ENCODE measurements around the gene NSL1. TPM values are rescaled to one million over a fixed set of nuclear protein-coding genes. Genes with fewer than 3 reads are reported as not detected.

Gene NSL1
- total RNA-seq, 1 donor from 2014 or later, result 38.1 TPM

GRCh38 chr1:212677136-212677535 lies 114.4 kb downstream of the NSL1 start:
- DNase-seq (ENCODE audit: low spot score) (no peak), ATAC-seq (no peak)
- intact Hi-C loops (cut with DNase I), result no loop called here

Other genes with a start within 250 kb of the NSL1 start
- gene ATF3, start 183.0 kb downstream of the NSL1 start, total RNA-seq, result 32.4 TPM
- 6.5 TPM for gene BATF3, start 91.9 kb downstream of the NSL1 start, total RNA-seq
- gene TATDN3, start 117 bp upstream of the NSL1 start, total RNA-seq, result 15.9 TPM
- 0.80 TPM for gene SPATA45, start 55.9 kb upstream of the NSL1 start, total RNA-seq
- 9.2 TPM for gene FLVCR1, start 66.5 kb upstream of the NSL1 start, total RNA-seq
- gene VASH2, start 158.8 kb upstream of the NSL1 start, total RNA-seq, result 0.94 TPM
- 45.9 TPM for gene ANGEL2, start 224.1 kb upstream of the NSL1 start, total RNA-seq

All from sciatic nerve (tissue), 2 donors.